Body of pancreas (tissue), 4 donors: Measurements from ENCODE around the gene ALPI. TPM values are rescaled to one million over a fixed set of nuclear protein-coding genes. Genes with fewer than 3 reads are reported as not detected.
"Not testable (repeated sequence)": the region's sequence is repeated elsewhere in the genome, so short reads cannot be mapped to it uniquely, and the experiment has no call there.

Source experiments
- ATAC-seq: fragments of 150-250 bp; one replicate; pipeline ENCODE4 v1.9.1; 2016
- DNase-seq, 4 donors: peaks; one replicate each; pipeline ENCODE4 v3.0.0-alpha.2; 2019
- H3K27ac ChIP-seq, 4 donors: fragments of 200-600 bp; sonication (generic); 1 replicate in 3 of 4; 2 replicates in 1 of 4; pipeline versions ENCODE4 v1.5.1 to v1.6.1; 2016 to 2019; ENCODE audit warnings: mild to moderate bottlenecking in 1 of 4, mixed read lengths in 1 of 4, moderate library complexity in 1 of 4
- H3K27me3 ChIP-seq, 2 donors: fragments of 200-600 bp; sonication (generic); one replicate each; pipeline ENCODE4 v1.6.0; 2016; ENCODE audit warnings: mild to moderate bottlenecking in 1 of 2
- H3K36me3 ChIP-seq, 2 donors: fragments of 200-600 bp; sonication (generic); replicated peaks in 1 of 2; 2 replicates each; pipeline ENCODE4 v1.5.1; 2016; ENCODE audit warnings: low read depth in 2 of 2; ENCODE audit not compliant: insufficient read depth in 1 of 2
- H3K4me1 ChIP-seq: fragments of 200-600 bp; sonication (generic); one replicate; pipeline ENCODE4 v1.6.0; 2016
- H3K4me3 ChIP-seq, 2 donors: fragments of 200-600 bp; sonication (generic); 1 replicate in 1 of 2; 2 replicates in 1 of 2; pipeline ENCODE4 v1.5.1; 2016 to 2019
- H3K9me3 ChIP-seq, 3 donors: fragments of 200-600 bp; sonication (generic); 1 replicate in 2 of 3; 2 replicates in 1 of 3; pipeline ENCODE4 v1.5.1; 2016
- POLR2A ChIP-seq, 3 donors: fragments of 450-650 bp; IDR thresholded peaks; one replicate each; pipeline ENCODE4 v1.6.1; 2016; ENCODE audit warnings: antibody characterized with exemption in 3 of 3, mild to moderate bottlenecking in 2 of 3
- WGBS, 2 donors: methylation state at CpG; one replicate each; pipeline ENCODE4 v1.1.5; 2017; 5-methylcytosine and 5-hydroxymethylcytosine counted together
- intact Hi-C: fragments of 100-400 bp; cut with DNase I; formaldehyde crosslinking; loops from one replicate; pipeline ENCODE4 v1.15.1; 2023
- total RNA-seq, 2 donors: library from RNA; depleted of rRNA; stranded (reverse); fragments of >200 nt; gene quantifications; one replicate each; pipeline ENCODE4 v1.1.0, GENCODE V29; 2016
- TF ChIP-seq, protein P1 (sequence below), 7 experiments: fragments of 450-650 bp in 4 of 7; fragments of 200-600 bp in 3 of 7; sonication (generic) in 3 of 7; IDR thresholded peaks; one replicate each; pipeline ENCODE4 v1.5.1; 2016 to 2019; ENCODE audit warnings: antibody characterized with exemption in 7 of 7

Gene ALPI
- total RNA-seq, 2 donors from 2014 or later = not detected

DNA sequence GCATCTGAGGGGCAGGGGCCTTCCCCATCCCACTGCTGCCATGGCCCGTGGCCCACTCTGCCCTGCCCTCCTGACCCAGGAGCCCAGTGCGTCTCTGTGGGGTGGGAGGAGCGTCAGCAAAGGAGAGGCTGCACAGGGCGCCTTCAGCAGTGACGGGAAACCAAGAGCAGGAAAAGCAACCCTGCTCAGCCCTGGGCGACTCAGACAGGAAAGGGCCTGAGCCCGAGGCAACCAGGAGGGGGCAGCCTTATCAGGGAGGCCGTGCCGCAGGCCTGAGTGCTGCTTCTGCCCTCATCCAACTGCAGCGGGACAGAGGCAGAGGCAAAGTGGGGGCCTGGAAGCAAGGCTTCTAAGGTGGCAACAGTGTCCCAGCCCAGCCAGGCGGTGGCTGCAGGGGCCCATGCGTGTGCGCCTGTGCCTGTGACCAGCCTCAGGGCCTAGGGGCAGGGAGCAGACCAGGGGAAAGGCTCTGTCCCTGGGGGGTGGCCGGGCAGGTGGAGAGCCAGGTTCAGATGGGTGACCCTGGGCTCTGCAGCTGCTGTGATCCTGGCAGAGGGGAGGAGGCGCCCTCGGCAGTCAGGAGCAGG, 23.3 kb upstream of the ALPI start:
- DNase-seq = no peak
- WGBS, 2 donors = 69 to 100% methylated on average over 3 to 16 of the region's 16 CpGs
- Histone ChIP-seq H3K36me3 (no peaks in the 10 kb centered on the region), H3K4me1 (no peaks in the 10 kb centered on the region), H3K27ac (no peak overlapping the region), H3K9me3 (no peaks in the 10 kb centered on the region), H3K4me3 (no peak overlapping the region), H3K27me3 (no peaks in the 10 kb centered on the region)
- TF ChIP-seq, protein P1, sequence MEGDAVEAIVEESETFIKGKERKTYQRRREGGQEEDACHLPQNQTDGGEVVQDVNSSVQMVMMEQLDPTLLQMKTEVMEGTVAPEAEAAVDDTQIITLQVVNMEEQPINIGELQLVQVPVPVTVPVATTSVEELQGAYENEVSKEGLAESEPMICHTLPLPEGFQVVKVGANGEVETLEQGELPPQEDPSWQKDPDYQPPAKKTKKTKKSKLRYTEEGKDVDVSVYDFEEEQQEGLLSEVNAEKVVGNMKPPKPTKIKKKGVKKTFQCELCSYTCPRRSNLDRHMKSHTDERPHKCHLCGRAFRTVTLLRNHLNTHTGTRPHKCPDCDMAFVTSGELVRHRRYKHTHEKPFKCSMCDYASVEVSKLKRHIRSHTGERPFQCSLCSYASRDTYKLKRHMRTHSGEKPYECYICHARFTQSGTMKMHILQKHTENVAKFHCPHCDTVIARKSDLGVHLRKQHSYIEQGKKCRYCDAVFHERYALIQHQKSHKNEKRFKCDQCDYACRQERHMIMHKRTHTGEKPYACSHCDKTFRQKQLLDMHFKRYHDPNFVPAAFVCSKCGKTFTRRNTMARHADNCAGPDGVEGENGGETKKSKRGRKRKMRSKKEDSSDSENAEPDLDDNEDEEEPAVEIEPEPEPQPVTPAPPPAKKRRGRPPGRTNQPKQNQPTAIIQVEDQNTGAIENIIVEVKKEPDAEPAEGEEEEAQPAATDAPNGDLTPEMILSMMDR (IDR thresholded peaks at IDR 0.05) = no peak
- no peak for TF ChIP-seq POLR2A (IDR thresholded peaks at IDR 0.05)
- intact Hi-C loops = loop anchor here (10.0 kb wide), 1 partner anchor 508 kb away; the partner anchor contains the start of gene NPPC
- no peak for ATAC-seq

DNA sequence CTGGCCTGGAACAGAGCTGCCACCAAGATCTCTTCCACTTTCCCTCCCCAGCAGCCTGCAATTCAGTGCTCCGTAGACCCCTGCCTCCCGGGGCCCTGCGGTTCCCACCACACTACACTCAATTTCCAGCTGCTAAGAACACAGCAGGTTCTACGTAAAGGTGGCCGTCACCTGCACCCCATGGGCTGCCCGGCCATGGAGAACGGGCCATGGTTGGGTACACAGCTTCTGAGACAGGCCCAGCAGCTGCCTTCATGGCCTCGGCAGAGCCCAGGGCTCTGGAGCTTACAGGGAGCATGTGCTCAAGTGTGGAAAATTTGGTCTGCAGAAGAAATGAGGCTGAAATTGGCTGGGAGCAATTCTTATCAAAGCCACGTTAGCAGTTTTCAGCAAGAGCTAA, 22.3 kb upstream of the ALPI start:
- not testable (repeated sequence) for H3K4me3 ChIP-seq, H3K27me3 ChIP-seq, ATAC-seq, DNase-seq, H3K36me3 ChIP-seq, H3K27ac ChIP-seq, H3K4me1 ChIP-seq, H3K9me3 ChIP-seq
- WGBS, 2 donors = 85 to 94% methylated on average over 9 of the region's 9 CpGs
- intact Hi-C loops = loop anchor here (10.0 kb wide), 1 partner anchor 509 kb away; the partner anchor contains the start of gene NPPC

DNA sequence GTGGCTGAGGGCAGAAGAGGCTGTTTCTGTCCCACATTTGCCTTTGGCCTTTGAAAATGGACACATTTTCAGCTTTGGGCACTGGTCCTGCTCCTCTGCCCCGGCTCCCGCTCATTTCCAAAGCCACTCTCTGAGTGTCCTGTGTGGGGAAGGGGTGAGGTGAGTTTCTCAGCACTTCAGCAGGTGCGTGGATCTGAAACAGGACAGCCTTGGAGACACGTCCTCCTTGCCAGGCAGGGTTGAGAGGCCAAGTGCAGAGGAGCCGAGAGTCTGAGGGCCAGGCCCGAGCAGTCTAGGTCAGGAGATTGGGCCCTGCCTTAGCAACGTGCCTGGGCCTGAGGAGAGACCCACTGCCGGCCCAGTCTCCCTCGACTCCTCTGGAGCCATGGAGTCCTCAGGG, 21.9 kb upstream of the ALPI start:
- DNase-seq (no peak), ATAC-seq (no peak)
- Histone ChIP-seq H3K9me3 (no peaks in the 10 kb centered on the region), H3K27ac (no peak overlapping the region), H3K4me3 (no peak overlapping the region), H3K36me3 (no peaks in the 10 kb centered on the region), H3K4me1 (no peaks in the 10 kb centered on the region), H3K27me3 (no peaks in the 10 kb centered on the region)
- intact Hi-C loops = loop anchor here (10.0 kb wide), 1 partner anchor 509 kb away; the partner anchor contains the start of gene NPPC
- TF ChIP-seq POLR2A (IDR thresholded peaks at IDR 0.05) = no peak
- TF ChIP-seq, protein P1 (IDR thresholded peaks at IDR 0.05) = no peak
- WGBS, 2 donors = 72 to 91% methylated on average over 7 to 9 of the region's 9 CpGs

DNA sequence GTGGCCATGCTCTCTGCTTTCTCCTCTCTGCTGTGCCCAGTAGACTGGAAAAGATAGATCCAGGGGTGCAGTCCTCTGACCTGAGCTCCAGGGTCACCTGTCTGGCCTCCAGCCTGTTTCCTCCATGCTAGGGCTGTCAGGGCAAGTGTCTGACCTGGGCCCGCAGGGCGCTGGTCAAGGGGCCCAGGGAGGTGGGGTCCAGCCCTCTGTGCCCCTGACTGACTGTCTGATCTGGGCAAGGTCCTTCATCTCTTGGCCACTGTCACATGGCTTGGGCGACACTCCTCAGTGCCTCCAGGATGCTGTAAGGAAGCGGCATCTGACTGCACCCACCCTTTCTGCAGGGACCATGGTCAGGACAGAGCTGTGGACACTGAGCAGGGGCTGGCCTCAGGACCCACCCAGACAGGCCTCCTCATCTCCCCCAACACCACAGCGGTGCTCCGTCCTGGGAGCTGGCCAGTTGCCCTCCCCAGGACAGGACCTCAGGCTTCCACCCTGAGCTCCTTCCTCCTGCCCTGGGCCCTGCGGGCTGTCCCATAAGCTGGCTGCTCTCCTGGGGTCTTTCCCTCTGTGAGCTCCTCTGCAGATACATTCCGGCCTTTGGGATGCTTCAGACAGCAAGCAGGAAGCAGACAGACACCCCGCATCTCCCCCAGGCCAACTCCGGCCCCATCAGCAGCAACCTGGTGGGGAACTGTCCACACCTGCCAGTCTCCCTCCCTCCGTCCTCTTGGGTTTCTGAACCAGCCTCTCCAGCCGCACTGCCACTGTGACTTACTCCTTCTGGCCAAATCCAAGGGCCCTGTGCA, 21.2 kb upstream of the ALPI start:
- ATAC-seq = no peak
- Histone ChIP-seq H3K27ac (no peak overlapping the region), H3K36me3 (no peaks in the 10 kb centered on the region), H3K4me3 (no peak overlapping the region), H3K27me3 (no peaks in the 10 kb centered on the region), H3K4me1 (peaks cover under 1% of the 10 kb centered on the region), H3K9me3 (no peaks in the 10 kb centered on the region)
- no peak for TF ChIP-seq POLR2A (IDR thresholded peaks at IDR 0.05)
- TF ChIP-seq, protein P1 (IDR thresholded peaks at IDR 0.05) = no peak
- WGBS, 2 donors = 67 to 91% methylated on average over 8 to 11 of the region's 12 CpGs
- intact Hi-C loops = loop anchor here (10.0 kb wide), 1 partner anchor 510 kb away; the partner anchor contains the start of gene NPPC
- no peak for DNase-seq

DNA sequence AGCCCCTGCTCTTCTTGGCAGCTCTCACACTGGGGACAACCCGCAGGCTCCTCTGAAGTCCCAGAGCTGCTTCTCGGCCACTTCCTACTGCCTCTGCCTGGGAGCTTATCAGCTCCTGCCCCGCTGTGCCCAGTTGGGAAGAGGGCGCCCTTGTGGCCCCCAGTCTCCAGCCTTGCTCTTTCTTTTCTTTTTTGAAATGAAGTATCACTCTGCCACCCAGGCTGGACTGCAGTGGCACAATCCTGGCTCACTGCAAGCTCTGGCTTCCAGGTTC, 20.6 kb upstream of the ALPI start:
- intact Hi-C loops = loop anchor here (10.0 kb wide), 1 partner anchor 511 kb away; the partner anchor contains the start of gene NPPC
- no peak overlapping the region for H3K4me3 ChIP-seq
- no peak overlapping the region for H3K27ac ChIP-seq
- no peaks in the 10 kb centered on the region for H3K9me3 ChIP-seq
- H3K36me3 ChIP-seq = no peaks in the 10 kb centered on the region
- ATAC-seq (no peak), DNase-seq (no peak)
- TF ChIP-seq POLR2A (IDR thresholded peaks at IDR 0.05) = no peak
- TF ChIP-seq, protein P1 (IDR thresholded peaks at IDR 0.05) = no peak
- H3K4me1 ChIP-seq = peaks cover 6% of the 10 kb centered on the region
- WGBS, 2 donors = 87 to 92% methylated on average over 4 of the region's 4 CpGs
- no peaks in the 10 kb centered on the region for H3K27me3 ChIP-seq
